HL-60 (cell line): ENCODE results near the gene COMMD4.

ENCODE experiments used
- POLR2AphosphoS5 ChIP-seq: IDR thresholded peaks from 2 replicates; pipeline ENCODE4 v1.6.1; 2012; ENCODE audit warnings: low read depth
- REST ChIP-seq: IDR thresholded peaks from 2 replicates; pipeline ENCODE4 v1.6.1; 2012; ENCODE audit warnings: low read depth; ENCODE audit not compliant: insufficient replicate concordance
- TF ChIP-seq, protein P1 (sequence below): IDR thresholded peaks from one replicate; pipeline ENCODE4 v1.5.1; 2011; ENCODE audit warnings: low read length, control low read depth, inconsistent platforms; ENCODE audit not compliant: insufficient read depth

DNA sequence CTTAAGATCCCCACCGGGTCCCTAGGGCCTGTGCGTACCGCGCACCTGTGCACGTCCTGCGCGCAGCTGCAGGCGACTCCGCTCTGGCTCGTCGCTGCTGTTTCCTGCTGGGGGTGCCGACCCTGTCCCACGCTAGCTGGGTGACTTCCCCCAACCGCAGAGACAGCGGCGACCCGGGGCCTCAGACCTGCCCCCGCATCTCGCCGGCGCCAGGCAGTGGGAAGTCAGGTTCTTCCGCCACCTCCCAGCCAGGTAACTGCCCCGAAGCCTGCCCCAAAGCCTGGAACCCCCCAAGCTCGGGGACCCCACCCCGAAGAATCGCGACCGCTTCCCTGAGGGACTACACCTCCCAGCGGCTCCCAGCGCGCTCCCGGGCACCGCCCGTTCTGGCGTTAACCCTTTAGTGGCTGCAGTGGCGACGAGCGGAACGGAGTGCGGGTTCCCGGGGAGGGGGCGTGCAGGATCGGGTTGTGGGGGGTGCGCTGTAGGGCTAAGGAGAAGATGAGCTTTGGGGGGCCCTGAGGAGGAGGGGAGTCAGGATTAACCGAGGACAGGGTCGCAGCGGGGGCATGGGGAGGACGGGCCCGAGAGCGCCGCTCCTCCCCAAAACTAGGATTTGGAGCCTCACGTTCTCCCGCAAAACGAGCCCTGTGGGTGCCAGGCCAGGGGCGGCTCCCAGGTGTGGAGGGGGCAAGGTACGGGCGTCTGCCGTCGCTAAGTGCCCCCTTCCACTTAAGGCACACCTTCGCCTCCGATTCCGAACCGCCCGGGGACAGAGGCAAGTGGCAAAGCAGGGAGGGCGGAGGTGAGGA, 11.6 kb downstream of the COMMD4 start:
- TF ChIP-seq POLR2AphosphoS5 (peak; percentile 50; the same call in 1 of the 2 replicates), REST (no peak)
- TF ChIP-seq, protein P1, sequence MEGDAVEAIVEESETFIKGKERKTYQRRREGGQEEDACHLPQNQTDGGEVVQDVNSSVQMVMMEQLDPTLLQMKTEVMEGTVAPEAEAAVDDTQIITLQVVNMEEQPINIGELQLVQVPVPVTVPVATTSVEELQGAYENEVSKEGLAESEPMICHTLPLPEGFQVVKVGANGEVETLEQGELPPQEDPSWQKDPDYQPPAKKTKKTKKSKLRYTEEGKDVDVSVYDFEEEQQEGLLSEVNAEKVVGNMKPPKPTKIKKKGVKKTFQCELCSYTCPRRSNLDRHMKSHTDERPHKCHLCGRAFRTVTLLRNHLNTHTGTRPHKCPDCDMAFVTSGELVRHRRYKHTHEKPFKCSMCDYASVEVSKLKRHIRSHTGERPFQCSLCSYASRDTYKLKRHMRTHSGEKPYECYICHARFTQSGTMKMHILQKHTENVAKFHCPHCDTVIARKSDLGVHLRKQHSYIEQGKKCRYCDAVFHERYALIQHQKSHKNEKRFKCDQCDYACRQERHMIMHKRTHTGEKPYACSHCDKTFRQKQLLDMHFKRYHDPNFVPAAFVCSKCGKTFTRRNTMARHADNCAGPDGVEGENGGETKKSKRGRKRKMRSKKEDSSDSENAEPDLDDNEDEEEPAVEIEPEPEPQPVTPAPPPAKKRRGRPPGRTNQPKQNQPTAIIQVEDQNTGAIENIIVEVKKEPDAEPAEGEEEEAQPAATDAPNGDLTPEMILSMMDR = no peak
